HL-60 (cell line): ENCODE results near the gene APH1B.

Experiments used
- TF ChIP-seq, protein P1 (sequence below): IDR thresholded peaks from one replicate; pipeline ENCODE4 v1.5.1; 2011; ENCODE audit warnings: low read length, control low read depth, inconsistent platforms; ENCODE audit not compliant: insufficient read depth
- TF ChIP-seq, protein P2 (sequence below): IDR thresholded peaks from 2 replicates; pipeline ENCODE4 v1.6.1; 2012; ENCODE audit warnings: low read depth; ENCODE audit not compliant: insufficient replicate concordance

DNA sequence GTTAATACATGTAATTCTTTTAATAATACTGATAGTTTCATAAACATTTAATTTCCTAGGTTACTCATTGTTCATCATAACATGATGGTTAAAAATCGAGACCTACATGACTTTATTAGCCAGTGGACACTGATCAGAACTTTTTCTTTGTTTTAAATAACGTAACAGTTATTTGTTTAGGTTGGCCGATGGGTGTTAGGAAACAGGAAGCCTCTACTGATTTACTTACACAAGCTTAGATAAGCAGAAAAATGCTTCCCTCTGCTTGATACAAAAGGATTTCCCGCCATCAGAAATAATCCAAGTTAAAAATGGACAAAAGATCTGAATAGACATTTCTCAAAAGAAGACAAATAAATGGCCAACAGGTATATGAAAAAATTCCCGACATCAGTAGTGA is 16.6 kb upstream of the APH1B start:
- TF ChIP-seq, protein P1, sequence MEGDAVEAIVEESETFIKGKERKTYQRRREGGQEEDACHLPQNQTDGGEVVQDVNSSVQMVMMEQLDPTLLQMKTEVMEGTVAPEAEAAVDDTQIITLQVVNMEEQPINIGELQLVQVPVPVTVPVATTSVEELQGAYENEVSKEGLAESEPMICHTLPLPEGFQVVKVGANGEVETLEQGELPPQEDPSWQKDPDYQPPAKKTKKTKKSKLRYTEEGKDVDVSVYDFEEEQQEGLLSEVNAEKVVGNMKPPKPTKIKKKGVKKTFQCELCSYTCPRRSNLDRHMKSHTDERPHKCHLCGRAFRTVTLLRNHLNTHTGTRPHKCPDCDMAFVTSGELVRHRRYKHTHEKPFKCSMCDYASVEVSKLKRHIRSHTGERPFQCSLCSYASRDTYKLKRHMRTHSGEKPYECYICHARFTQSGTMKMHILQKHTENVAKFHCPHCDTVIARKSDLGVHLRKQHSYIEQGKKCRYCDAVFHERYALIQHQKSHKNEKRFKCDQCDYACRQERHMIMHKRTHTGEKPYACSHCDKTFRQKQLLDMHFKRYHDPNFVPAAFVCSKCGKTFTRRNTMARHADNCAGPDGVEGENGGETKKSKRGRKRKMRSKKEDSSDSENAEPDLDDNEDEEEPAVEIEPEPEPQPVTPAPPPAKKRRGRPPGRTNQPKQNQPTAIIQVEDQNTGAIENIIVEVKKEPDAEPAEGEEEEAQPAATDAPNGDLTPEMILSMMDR, result no peak
- TF ChIP-seq, protein P2, sequence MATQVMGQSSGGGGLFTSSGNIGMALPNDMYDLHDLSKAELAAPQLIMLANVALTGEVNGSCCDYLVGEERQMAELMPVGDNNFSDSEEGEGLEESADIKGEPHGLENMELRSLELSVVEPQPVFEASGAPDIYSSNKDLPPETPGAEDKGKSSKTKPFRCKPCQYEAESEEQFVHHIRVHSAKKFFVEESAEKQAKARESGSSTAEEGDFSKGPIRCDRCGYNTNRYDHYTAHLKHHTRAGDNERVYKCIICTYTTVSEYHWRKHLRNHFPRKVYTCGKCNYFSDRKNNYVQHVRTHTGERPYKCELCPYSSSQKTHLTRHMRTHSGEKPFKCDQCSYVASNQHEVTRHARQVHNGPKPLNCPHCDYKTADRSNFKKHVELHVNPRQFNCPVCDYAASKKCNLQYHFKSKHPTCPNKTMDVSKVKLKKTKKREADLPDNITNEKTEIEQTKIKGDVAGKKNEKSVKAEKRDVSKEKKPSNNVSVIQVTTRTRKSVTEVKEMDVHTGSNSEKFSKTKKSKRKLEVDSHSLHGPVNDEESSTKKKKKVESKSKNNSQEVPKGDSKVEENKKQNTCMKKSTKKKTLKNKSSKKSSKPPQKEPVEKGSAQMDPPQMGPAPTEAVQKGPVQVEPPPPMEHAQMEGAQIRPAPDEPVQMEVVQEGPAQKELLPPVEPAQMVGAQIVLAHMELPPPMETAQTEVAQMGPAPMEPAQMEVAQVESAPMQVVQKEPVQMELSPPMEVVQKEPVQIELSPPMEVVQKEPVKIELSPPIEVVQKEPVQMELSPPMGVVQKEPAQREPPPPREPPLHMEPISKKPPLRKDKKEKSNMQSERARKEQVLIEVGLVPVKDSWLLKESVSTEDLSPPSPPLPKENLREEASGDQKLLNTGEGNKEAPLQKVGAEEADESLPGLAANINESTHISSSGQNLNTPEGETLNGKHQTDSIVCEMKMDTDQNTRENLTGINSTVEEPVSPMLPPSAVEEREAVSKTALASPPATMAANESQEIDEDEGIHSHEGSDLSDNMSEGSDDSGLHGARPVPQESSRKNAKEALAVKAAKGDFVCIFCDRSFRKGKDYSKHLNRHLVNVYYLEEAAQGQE, result no peak
